Measurements from ENCODE around the gene PTPRT. TPM values are rescaled to one million over a fixed set of nuclear protein-coding genes. Genes with fewer than 3 reads are reported as not detected.

The PTPRT gene
- total RNA-seq, 1 experiment from 2014 or later = not detected

DNA sequence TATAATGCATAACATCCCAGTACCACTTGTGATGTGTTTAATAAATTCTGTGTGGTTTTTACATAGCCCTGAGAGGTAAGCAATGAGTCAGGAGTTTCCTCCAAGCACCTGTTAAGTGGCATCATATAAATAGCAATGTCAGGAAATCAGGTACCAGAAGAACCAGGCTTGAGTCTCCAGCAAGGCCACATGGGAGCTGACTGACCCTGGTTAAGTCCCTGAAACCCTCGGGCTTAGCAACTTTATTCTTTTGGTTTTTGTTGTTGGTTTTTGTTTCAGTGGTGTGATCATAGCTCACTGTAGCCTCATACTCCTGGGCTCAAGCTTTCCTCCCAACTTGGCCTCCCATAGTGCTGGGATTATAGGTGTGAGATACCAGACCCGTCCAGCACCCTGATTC lies 70.0 kb downstream of the PTPRT start:
- TF ChIP-seq TCF7L2 (IDR thresholded peaks at IDR 0.05; ENCODE audit: low read depth, low read length) = no peak
- no peak for DNase-seq (ENCODE audit: low read depth, low spot score)
- Histone ChIP-seq H3K4me1 (ENCODE audit: control insufficient read depth, insufficient read depth, low read length) (no peaks in the 10 kb centered on the region), H3K36me3 (ENCODE audit: control insufficient read depth, insufficient read depth, low read length) (no peaks in the 10 kb centered on the region), H3K9me3 (ENCODE audit: control insufficient read depth, insufficient read depth, low read depth, low read length) (no peaks in the 10 kb centered on the region), H3K4me3 (ENCODE audit: low read depth in 2 of 2, low read length in 2 of 2) (no peak overlapping the region), H3K27me3 (ENCODE audit: control insufficient read depth, insufficient read depth, low read length) (0 out of 2 replicates have a peak, but pooled peaks cover 4% of the 10 kb centered on the region), H3K27ac (ENCODE audit: low read length) (no peak overlapping the region)
- in situ Hi-C loops (cut with HindIII; ENCODE audit: low pct_unique_long_range_greater_than_20kb, low sequenced_read_pairs) = no loop called here
- no peak for ATAC-seq
- BruUV-seq (replicated peaks) = no TSS peak
- CTCF ChIA-PET = no interaction called here
- intact Hi-C loops (cut with micrococcal nuclease; ENCODE audit: unreplicated experiment) = no loop called here
- POLR2A ChIA-PET = no interaction called here

DNA sequence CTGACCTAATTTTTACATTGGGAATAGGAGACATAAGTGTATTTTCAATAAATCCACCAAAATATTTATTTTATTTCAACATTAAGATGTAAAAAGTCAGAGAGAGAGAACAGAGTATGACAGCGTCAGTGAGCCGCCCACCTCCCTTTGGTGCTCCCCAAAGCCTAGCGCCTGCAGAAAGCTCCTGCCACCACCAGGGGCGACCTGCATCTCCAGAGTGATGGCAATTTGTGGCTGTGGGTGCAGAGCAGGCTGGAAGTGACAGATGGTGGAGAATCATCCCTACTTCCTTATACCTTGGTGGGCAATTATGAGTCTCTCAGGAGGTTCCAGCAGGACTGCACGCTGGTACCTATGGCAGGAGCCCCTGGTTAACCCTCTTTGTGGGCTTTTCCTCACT lies 87.3 kb downstream of the PTPRT start:
- ATAC-seq (no peak), DNase-seq (ENCODE audit: low read depth, low spot score) (no peak)
- Histone ChIP-seq H3K36me3 (ENCODE audit: control insufficient read depth, insufficient read depth, low read length) (no peaks in the 10 kb centered on the region), H3K4me3 (ENCODE audit: low read depth in 2 of 2, low read length in 2 of 2) (no peak overlapping the region), H3K27me3 (ENCODE audit: control insufficient read depth, insufficient read depth, low read length) (peaks cover under 1% of the 10 kb centered on the region; the same call in 1 of the 2 replicates), H3K27ac (ENCODE audit: low read length) (no peak overlapping the region), H3K4me1 (ENCODE audit: control insufficient read depth, insufficient read depth, low read length) (no peaks in the 10 kb centered on the region), H3K9me3 (ENCODE audit: control insufficient read depth, insufficient read depth, low read depth, low read length) (no peaks in the 10 kb centered on the region)
- TF ChIP-seq CTCF (IDR thresholded peaks at IDR 0.05) = peak; percentile 37
- TF ChIP-seq POLR2AphosphoS5 (IDR thresholded peaks at IDR 0.05; ENCODE audit: low read depth, low read length) = no peak
- TF ChIP-seq REST (IDR thresholded peaks at IDR 0.05; ENCODE audit: insufficient read depth in 1 of 2, low read depth in 2 of 2, low read length in 1 of 2) = no peak
- intact Hi-C loops (cut with micrococcal nuclease; ENCODE audit: unreplicated experiment) = no loop called here
- BruUV-seq (replicated peaks) = no TSS peak
- in situ Hi-C loops (cut with HindIII; ENCODE audit: low pct_unique_long_range_greater_than_20kb, low sequenced_read_pairs) = no loop called here
- ChIA-PET POLR2A (no interaction called here), CTCF (no interaction called here)

- Histone ChIP-seq H3K36me3 (ENCODE audit: control insufficient read depth, insufficient read depth, low read length) (no peaks in the 10 kb centered on the region), H3K9me3 (ENCODE audit: control insufficient read depth, insufficient read depth, low read depth, low read length) (no peaks in the 10 kb centered on the region), H3K4me1 (ENCODE audit: control insufficient read depth, insufficient read depth, low read length) (no peaks in the 10 kb centered on the region), H3K4me3 (ENCODE audit: low read depth in 2 of 2, low read length in 2 of 2) (no peak overlapping the region), H3K27ac (ENCODE audit: low read length) (no peak overlapping the region), H3K27me3 (ENCODE audit: control insufficient read depth, insufficient read depth, low read length) (no peaks in the 10 kb centered on the region; the same call in 1 of the 2 replicates)
- in situ Hi-C loops (cut with HindIII; ENCODE audit: low pct_unique_long_range_greater_than_20kb, low sequenced_read_pairs) (no loop called here), intact Hi-C loops (cut with micrococcal nuclease; ENCODE audit: unreplicated experiment) (no loop called here)
- TF ChIP-seq TCF7L2 (IDR thresholded peaks at IDR 0.05; ENCODE audit: low read depth, low read length) = no peak
- TF ChIP-seq CTCF (IDR thresholded peaks at IDR 0.05) = no peak
- no peak for TF ChIP-seq POLR2AphosphoS5 (IDR thresholded peaks at IDR 0.05; ENCODE audit: low read depth, low read length)
- no peak for TF ChIP-seq REST (IDR thresholded peaks at IDR 0.05; ENCODE audit: insufficient read depth in 1 of 2, low read depth in 2 of 2, low read length in 1 of 2)
- TF ChIP-seq SIN3A (IDR thresholded peaks at IDR 0.05; ENCODE audit: borderline replicate concordance, insufficient read depth, low read depth, low read length) = no peak
- ChIA-PET POLR2A (no interaction called here), CTCF (no interaction called here)
- DNase-seq (ENCODE audit: low read depth, low spot score) = no peak
- BruUV-seq (replicated peaks) = no TSS peak
- ATAC-seq = no peak
Measured at GRCh38 chr20:43096931-43097260, 92.8 kb downstream of the PTPRT start.

Measured in Panc1 (cell line).